ENCODE data around the gene LYST.

Gene LYST

GRCh38 chr1:235714205-235714897 is 152.4 kb downstream of the LYST start:
- DNase-seq (ENCODE audit: low read depth, low spot score): no peak

DNA sequence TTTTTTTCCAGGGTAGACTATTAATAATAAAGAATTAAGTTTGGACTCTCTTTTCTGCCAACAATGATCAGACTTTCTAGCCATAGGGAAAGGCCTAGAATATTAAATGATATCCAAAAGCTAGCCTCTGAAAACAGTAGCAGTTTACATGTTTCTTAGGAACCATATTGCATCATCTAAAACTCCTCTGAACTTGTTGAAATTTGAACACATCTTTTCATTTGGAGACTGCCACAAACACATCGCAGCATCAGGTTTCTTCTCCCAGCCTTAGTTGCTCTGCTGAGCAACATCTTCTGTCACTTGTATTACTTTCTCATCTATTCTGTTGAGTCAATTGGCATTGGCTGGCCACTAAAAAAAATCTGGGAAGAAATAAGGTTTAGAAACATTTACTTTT is 153.9 kb downstream of the LYST start:
- DNase-seq (ENCODE audit: low read depth, low spot score): no peak

GRCh38 chr1:235710687-235711086 is 156.0 kb downstream of the LYST start:
- no peak for DNase-seq (ENCODE audit: low read depth, low spot score)

DNA sequence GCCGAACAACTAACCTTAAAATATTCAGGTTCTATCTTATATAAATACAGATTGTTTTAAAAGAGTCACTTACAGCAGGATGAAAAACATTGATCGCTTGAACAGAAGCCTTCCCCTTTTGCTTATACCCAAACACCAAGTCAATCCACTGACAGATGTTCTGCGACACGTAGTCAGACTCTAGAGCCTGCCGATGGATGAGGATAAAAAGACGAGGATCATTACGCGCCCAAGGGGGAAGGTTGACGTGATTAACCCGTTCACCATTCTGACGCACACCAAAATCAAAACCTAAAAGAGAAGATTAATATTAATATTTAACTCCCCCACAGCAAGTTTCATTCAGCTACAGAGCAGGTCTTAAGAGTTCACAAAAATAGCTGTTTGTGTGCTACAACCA is 157.7 kb downstream of the LYST start:
- DNase-seq (ENCODE audit: low read depth, low spot score): no peak

DNA sequence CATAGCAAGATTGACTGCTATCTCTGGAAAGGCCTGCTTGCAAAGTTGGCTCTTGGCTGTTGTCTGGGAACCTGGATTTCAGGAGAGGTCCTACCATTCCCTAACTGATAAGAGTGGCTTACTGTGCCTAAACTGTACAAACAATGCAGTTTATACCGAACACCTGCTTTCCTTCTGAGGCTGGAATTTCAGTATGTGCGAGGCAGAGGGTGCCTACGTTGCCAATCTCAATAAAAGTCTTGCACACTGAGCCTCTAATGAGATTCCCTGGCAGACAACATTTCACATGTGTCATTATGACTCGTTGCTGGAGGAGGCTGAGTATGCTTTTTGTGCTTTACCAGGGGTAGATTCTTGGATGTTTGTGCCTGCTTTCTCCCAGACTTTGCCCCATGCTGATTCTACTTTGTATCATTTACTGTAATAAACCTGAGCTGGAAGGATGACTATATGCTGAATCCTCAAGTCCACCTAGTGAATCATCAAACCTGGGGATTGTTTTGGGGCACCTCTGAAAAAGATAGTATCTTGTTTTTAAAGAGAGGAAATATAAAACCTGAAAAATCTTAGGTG is 158.2 kb downstream of the LYST start:
- DNase-seq (ENCODE audit: low read depth, low spot score): no peak

- no peak for DNase-seq (ENCODE audit: low read depth, low spot score)
These were observed 163.2 kb downstream of the LYST start for GRCh38 chr1:235703506-235703905.

GRCh38 chr1:235702412-235702811 is 164.3 kb downstream of the LYST start:
- DNase-seq (ENCODE audit: low read depth, low spot score): no peak

GRCh38 chr1:235697508-235697907 is 169.2 kb downstream of the LYST start:
- DNase-seq (ENCODE audit: low read depth, low spot score): no peak

DNA sequence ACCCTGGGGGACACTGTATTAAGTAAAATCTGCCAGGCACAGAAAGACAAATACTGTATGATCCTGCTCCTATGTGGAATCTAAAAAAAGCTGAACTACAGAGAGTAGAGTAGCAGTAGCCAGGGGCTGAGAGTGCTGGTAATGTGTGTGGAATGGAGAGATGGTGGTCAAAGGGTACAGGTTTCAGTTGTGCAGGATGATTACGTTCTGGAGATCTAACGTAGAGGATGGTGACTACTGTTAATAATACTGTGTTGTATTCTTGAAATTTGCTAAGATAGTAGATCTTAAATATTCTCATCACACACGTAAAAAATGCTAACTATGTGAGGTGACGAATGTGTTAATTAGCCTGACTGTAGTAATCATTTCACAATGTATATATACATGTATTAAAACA is 177.3 kb downstream of the LYST start:
- DNase-seq (ENCODE audit: low read depth, low spot score): no peak

DNA sequence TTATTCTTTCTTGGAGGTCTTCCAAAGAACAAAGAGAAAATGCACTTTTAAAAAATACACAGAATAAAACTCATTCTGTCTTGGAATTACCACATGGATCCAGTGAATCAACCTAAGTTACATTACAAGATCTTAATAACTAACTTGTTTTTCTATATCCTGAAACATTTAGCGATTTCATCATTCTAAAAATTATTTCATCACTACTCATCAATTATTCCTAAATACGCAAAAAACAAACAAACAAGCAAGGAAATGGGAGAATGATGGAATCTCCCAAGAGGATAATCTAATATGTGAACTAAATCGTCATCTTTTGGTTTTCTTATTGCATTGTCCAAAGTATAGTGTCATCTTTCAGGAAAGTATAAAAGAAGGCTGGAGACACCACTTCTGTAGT is 178.6 kb downstream of the LYST start:
- no peak for DNase-seq (ENCODE audit: low read depth, low spot score)

DNA sequence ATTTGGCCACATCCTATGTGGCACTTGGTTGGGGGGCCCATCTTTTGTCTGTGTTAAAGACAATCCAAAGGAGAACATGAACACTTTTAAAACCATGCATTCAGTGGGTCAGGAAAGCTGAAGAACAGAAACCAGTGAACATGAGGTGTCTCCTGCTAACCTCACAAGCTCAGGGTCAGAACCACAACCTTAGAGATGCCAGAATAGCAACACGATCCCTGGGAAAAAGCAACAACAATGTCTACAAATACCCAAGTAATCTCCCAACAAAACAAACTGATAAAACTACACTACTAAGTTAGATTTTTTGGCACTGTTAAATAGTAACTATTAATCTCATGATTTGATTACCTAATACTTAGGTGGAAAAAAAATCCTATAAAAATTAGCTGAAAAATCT is 183.1 kb downstream of the LYST start:
- DNase-seq (ENCODE audit: low read depth, low spot score): no peak

GRCh38 chr1:235682216-235682615 is 184.5 kb downstream of the LYST start:
- DNase-seq (ENCODE audit: low read depth, low spot score): no peak

DNA sequence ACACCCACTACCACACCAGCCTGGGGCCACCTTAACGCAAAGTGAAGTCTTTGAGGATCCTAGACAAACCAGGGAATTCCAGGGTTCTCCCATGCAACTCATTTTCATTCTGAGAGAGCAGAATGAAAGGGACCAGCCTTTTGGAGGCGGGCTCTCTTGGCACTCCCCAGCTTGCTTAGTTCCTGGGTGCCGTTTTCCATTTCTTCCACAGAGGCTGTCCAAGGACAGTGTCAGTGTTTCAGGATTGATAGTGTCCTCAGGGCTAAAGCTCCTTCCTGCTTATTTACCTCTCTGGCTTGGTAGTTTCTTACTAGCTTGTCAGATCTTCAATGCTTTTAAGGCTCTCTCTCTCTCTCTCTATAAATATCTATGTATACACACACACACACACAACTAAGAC is 187.1 kb downstream of the LYST start:
- DNase-seq (ENCODE audit: low read depth, low spot score): no peak

- DNase-seq (ENCODE audit: low read depth, low spot score): no peak
These were observed 187.7 kb downstream of the LYST start for GRCh38 chr1:235679005-235679404.

DNA sequence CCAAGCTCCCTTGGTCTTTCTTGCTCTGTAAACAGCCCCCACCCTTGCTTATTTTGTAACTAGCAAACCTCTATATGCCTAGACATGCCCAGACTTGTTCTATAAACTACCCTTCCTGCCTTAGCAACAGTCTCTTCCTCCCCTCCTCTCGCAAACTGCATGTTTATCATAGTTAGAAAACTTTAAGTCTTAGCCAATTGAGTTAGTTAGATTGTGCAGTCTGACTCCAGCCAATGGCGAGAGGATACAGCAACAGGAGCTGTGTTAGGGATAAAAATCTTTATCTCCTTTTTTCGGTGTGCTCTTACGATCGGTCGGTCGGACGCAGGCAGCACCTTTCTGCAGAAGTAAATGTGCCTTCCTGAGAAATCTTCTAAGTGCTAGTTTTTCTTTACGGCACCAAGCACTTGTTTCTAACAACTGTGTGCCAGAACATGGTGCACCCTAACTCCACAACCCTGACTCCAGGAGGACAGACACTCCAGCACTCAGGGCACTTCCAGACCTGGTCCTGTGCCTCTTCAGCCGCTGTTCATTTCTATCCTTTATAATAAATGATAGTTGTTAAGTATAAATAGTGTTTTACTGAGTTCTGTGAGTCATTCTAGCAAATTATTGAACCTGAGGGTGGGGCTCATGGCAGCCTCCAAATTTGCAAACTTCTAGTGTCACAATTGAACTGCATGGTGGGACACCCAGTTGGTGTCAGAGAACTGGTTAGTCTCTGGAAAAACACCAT is 191.4 kb downstream of the LYST start:
- DNase-seq (ENCODE audit: low read depth, low spot score): no peak

- DNase-seq (ENCODE audit: low read depth, low spot score): no peak
These were observed 192.7 kb downstream of the LYST start for GRCh38 chr1:235673981-235674380.

DNA sequence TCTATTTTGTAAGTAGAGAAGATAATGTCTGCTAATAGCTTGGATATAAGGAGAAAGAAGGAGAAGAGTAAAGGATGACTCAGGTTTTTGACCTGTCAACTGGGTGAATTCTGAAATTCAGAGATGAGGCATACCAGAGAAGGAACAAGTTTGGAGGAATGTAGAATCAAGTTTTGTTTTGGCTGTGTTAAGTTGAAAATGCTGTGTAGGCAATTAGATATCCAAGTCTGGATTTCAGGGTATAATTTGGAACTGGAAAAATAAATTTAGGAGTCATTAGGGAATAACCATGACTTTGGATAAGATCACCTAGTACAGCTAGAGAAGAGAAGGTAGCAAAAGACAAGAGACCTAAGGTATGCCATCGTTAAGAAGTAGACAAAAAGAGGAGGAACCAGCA is 194.7 kb downstream of the LYST start:
- no peak for DNase-seq (ENCODE audit: low read depth, low spot score)

DNA sequence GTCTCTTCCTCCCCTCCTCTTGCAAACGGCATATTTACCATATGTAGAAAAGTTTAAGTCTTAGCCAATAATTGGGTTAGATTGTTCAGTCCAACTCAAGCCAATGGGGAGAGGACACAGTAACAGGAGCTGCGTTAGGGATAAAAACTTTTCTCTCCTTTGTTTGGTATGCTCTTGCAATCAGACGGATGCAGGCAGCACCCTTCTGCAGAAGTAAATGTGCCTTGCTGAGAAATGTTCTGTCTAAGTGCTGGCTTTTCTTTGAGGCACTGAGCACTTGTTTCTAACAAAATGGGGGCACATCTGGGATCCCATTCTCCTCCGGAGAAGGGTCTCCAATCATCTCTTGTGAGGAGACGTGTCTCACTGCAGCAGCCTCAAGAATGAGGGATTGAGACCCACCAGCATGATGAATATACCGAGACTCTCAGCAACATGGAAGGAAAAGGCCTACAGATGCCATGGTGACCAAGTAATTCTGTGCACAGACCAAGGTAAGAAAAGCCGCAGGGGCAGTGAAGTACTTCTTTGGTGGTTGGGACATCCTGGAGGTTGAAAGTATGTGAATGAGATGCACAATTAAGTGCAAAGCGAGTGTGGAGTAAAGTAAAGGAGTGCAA is 196.4 kb downstream of the LYST start:
- DNase-seq (ENCODE audit: low read depth, low spot score): no peak

DNA sequence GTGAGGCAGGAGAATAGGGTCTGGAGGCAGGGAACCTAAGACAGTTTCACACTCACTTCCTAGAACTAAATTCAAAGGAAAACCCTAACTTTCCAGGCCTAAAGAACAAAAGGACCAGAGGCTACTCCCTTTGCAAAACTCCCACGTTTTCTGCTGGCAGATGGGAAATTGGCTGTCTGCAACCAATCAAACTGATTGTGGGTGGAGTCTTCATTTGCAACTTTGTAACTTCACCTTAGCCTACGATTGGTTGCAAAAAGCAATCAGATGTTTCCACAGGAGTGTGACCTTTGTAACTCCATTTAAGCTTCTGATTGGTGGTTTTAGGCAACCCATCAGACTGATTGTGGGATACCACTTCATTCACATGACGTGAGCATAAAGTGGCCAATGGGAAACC is 197.4 kb downstream of the LYST start:
- DNase-seq (ENCODE audit: low read depth, low spot score): no peak

DNA sequence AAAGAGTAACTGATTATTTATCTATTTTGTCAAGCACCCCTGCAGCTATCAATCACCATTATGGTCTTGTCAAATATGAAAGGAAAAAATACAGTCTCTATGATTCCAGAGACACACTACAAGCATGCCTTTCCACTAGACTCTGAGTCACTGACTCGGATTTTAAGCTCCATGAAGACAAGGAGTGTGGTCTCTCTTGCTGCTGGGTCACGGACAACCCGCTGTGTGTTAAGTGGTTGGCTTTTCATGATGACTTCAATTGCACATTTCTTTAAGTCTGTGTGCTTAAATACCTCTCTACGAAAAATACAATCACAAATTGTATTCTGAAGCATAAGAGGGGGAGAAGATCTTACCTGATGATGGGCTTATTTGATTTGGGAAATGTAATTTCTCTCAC is 203.1 kb downstream of the LYST start:
- no peak for DNase-seq (ENCODE audit: low read depth, low spot score)

- no peak for DNase-seq (ENCODE audit: low read depth, low spot score)
These were observed 205.1 kb downstream of the LYST start for GRCh38 chr1:235661568-235661967.

DNA sequence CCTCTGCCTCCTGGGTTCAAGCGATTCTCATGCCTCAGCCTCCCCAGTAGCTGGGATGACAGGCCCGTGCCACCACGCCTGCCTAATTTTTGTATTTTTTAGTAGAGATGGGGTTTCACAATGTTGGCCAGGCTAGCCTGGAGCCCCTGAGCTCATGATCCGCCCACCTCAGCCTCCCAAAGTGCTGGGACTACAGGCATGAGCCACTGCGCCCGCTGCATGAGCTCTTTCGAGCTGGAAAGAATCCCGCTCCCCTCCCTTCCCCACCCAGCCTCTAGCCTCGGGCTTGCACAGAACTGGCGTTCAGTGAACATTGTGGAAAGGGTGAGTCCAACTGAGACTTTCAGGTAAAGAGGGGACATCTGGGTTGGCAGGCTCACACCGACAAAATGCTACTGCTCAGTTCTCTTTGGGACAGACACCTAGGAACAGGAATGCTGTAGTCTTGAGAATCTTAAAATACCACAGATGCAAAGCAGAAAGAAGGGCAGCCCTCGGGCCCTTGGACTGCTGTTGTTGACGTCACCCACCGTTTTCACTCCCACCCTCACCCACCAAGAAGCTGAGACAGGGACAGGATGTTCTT is 207.4 kb downstream of the LYST start:
- DNase-seq (ENCODE audit: low read depth, low spot score): no peak
